Kidney (tissue), 14 donors: ENCODE data around the gene BCAS4. TPM values are rescaled to one million over a fixed set of nuclear protein-coding genes. Genes with fewer than 3 reads are reported as not detected.

Experiments
- DNase-seq, 5 donors: peaks; one replicate each; pipeline ENCODE4 v3.0.0-alpha.2; 2013 to 2020
- FAIRE-seq: peaks from 2 replicates; lab custom pipeline; 2012; peaks lifted over from hg19 to GRCh38; lab: Jason Lieb, UNC
- H3K27ac ChIP-seq, 2 donors: one replicate each; pipeline ENCODE4 v1.7.0; 2013; ENCODE audit warnings: low read depth in 2 of 2, low read length in 2 of 2, inconsistent platforms in 1 of 2
- H3K27me3 ChIP-seq: one replicate; pipeline ENCODE4 v1.7.1; 2013; ENCODE audit warnings: low read length, inconsistent platforms; ENCODE audit not compliant: control insufficient read depth, insufficient read depth
- H3K36me3 ChIP-seq, 3 donors: one replicate each; pipeline versions ENCODE4 v1.7.0 to v1.7.1; 2013; ENCODE audit warnings: low read length in 3 of 3, control low read depth in 1 of 3, inconsistent platforms in 1 of 3; ENCODE audit not compliant: insufficient read depth in 3 of 3, control insufficient read depth in 2 of 3
- H3K4me1 ChIP-seq, 3 donors: one replicate each; pipeline versions ENCODE4 v1.7.0 to v1.7.1; 2013; ENCODE audit warnings: low read length in 3 of 3, inconsistent platforms in 1 of 3, low read depth in 1 of 3; ENCODE audit not compliant: control insufficient read depth in 2 of 3, insufficient read depth in 2 of 3
- H3K4me3 ChIP-seq, 3 donors: one replicate each; pipeline versions ENCODE4 v1.7.0 to v1.8.1; 2013; ENCODE audit warnings: low read length in 3 of 3, control low read depth in 1 of 3, inconsistent platforms in 1 of 3
- H3K9ac ChIP-seq, 3 donors: one replicate each; pipeline versions ENCODE4 v1.7.0 to v1.7.1; 2013; ENCODE audit warnings: low read length in 3 of 3, control low read depth in 1 of 3, inconsistent platforms in 1 of 3
- H3K9me3 ChIP-seq, 3 donors: one replicate each; pipeline versions ENCODE4 v1.7.0 to v1.7.1; 2013; ENCODE audit warnings: low read length in 3 of 3, control low read depth in 1 of 3, inconsistent platforms in 1 of 3; ENCODE audit not compliant: control insufficient read depth in 2 of 3, insufficient read depth in 1 of 3
- intact Hi-C: fragments of 100-400 bp; cut with DNase I; formaldehyde crosslinking; loops from one replicate; pipeline ENCODE4 v1.11.1; 2022
- polyA plus RNA-seq: library from polyadenylated mRNA; stranded (reverse); fragments of 350-450 nt; fragmentation: Illumina TruSeq; extraction: RNeasy Lipid Tissue Mini Kit (QIAGEN cat#74804); gene quantifications from one replicate; pipeline ENCODE4 v1.2.3, GENCODE V29; 2014; ENCODE audit warnings: low read depth, low replicate concordance; ENCODE audit not compliant: insufficient read depth
- total RNA-seq: library from RNA; stranded (reverse); fragmentation: NEBNext Ultra II Directional; extraction: Animal tissue kit (Norgen Biotek cat#: 25700); gene quantifications from one replicate; pipeline ENCODE4 v1.2.1, GENCODE V29; 2021
- TF ChIP-seq, protein P1 (sequence below): IDR thresholded peaks from 3 replicates; pipeline ENCODE4 v1.5.1; 2012; ENCODE audit warnings: mild to moderate bottlenecking, moderate library complexity, borderline replicate concordance; ENCODE audit not compliant: insufficient read depth; ENCODE audit errors: extremely low read depth
- donor health status: control.
- donor health status: control.
- donor health status: control.
- donor health status: control.
- donor health status: control.
- donor health status: DM: yes; HTN: yes; CAD: no.
- donor health status: Normal renal cell carcinoma (clear cell type).

Gene BCAS4
- total and polyA plus RNA-seq, 2 donors from 2014 or later: 10.6 to 17.1 TPM

DNA sequence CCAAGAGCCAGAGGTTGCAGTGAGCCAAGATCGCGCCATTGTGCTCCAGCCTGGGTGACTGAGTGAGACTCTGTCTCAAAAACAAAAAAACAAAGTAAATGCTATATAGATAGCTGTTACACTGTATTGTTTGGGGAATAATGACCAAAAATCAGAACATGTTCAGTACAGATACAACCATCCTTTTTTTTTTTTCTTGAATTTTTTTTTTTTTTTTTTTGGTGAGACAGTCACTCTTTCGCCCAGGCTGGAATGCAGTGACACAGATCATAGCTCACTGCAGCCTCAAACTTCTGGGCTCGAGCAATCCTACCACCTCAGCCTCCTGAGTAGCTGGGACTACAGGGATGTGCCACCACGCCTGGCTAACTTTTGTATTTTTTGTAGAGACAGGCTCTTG lies 63.7 kb downstream of the BCAS4 start:
- H3K27ac ChIP-seq: no peak overlapping the region
- no peaks in the 10 kb centered on the region for H3K36me3 ChIP-seq
- no peak overlapping the region for H3K4me3 ChIP-seq
- no peak overlapping the region for H3K9ac ChIP-seq
- TF ChIP-seq, protein P1, sequence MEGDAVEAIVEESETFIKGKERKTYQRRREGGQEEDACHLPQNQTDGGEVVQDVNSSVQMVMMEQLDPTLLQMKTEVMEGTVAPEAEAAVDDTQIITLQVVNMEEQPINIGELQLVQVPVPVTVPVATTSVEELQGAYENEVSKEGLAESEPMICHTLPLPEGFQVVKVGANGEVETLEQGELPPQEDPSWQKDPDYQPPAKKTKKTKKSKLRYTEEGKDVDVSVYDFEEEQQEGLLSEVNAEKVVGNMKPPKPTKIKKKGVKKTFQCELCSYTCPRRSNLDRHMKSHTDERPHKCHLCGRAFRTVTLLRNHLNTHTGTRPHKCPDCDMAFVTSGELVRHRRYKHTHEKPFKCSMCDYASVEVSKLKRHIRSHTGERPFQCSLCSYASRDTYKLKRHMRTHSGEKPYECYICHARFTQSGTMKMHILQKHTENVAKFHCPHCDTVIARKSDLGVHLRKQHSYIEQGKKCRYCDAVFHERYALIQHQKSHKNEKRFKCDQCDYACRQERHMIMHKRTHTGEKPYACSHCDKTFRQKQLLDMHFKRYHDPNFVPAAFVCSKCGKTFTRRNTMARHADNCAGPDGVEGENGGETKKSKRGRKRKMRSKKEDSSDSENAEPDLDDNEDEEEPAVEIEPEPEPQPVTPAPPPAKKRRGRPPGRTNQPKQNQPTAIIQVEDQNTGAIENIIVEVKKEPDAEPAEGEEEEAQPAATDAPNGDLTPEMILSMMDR: no peak
- peaks cover 0 to 5% (median 0%) of the 10 kb centered on the region in 3 donors for H3K4me1 ChIP-seq
- H3K27me3 ChIP-seq: no peaks in the 10 kb centered on the region
- DNase-seq (no peak), FAIRE-seq (no peak)
- intact Hi-C loops: no loop called here
- no peaks in the 10 kb centered on the region for H3K9me3 ChIP-seq

DNA sequence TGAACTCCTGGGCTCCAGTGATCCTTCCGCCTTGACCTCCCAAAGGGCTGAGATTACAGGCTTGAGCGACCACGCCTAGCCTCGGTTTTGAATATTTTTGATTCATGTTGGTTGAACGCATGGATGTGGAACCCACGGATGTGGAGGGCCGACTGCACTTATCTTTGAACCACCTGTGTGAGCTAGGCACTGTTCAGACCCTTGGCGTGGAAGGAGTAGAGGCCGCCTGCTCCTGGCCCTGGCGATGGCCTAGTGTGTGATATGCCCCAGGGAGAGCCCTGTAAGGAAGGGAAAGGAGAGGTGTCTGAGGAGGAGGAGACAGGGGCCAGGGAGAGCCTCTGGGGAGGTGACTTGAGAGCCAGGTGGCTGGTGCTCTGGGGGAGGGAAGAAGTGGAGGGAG lies 64.3 kb downstream of the BCAS4 start:
- TF ChIP-seq, protein P1: no peak
- FAIRE-seq: no peak
- H3K4me1 ChIP-seq: peaks cover 0 to 5% (median 0%) of the 10 kb centered on the region in 3 donors
- H3K9me3 ChIP-seq: no peaks in the 10 kb centered on the region
- DNase-seq: no peak
- no peak overlapping the region for H3K27ac ChIP-seq
- no peaks in the 10 kb centered on the region for H3K27me3 ChIP-seq
- no peaks in the 10 kb centered on the region for H3K36me3 ChIP-seq
- H3K4me3 ChIP-seq: no peak overlapping the region
- H3K9ac ChIP-seq: no peak overlapping the region
- intact Hi-C loops: no loop called here

DNA sequence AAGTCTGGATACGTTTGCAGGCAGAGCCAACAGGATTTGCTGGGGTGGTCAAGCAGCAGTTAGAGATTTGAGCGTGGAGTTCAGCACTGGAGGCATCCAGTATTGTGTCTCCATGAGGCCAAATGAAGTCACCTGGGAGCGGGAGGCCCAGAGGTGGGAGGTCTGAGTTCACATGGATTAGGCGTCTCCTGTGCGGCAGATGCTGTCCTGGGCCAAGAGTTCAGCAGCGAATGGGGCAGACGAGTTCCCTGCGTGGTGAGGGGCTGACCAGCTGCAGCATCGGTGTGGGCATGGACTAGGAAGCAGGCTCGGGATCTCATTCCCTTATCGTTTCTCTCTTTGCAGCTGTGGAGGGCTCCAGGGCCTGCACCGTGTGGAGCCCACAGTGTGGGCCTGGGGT lies 66.2 kb downstream of the BCAS4 start:
- no peak overlapping the region for H3K9ac ChIP-seq
- no peaks in the 10 kb centered on the region for H3K27me3 ChIP-seq
- DNase-seq: no peak
- no peak for FAIRE-seq
- intact Hi-C loops: loop anchor here (10.0 kb wide), 1 partner anchor 64 kb away; no protein-coding TSS in a partner anchor
- H3K4me1 ChIP-seq: peaks cover 0 to 5% (median 0%) of the 10 kb centered on the region in 3 donors
- TF ChIP-seq, protein P1: no peak
- H3K36me3 ChIP-seq: no peaks in the 10 kb centered on the region
- H3K4me3 ChIP-seq: no peak overlapping the region
- H3K9me3 ChIP-seq: no peaks in the 10 kb centered on the region
- no peak overlapping the region for H3K27ac ChIP-seq

DNA sequence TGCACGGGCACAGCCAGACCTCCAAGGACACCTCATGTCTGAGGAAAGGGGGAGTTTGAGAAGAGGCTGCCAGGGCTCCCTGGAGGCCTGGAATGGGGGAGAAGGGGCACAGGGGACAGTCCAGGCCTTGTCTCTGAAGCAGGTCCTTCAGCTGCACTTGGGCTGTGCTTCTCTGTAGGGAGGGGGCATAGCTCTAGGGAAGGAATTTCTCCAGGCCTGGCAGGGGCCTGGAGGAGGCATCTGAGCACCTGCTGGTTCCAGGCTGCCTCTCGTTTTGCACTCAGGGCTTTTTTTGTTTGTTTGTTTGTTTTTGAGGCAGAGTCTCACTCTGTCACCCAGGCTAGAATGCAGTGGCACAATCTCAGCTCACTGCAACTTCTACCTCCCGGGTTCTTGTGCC lies 67.7 kb downstream of the BCAS4 start:
- H3K9ac ChIP-seq: no peak overlapping the region
- H3K27me3 ChIP-seq: no peaks in the 10 kb centered on the region
- H3K36me3 ChIP-seq: no peaks in the 10 kb centered on the region
- no peak overlapping the region for H3K27ac ChIP-seq
- H3K4me1 ChIP-seq: no peaks in the 10 kb centered on the region
- intact Hi-C loops: loop anchor here (10.0 kb wide), 1 partner anchor 62 kb away; no protein-coding TSS in a partner anchor
- TF ChIP-seq, protein P1: no peak
- DNase-seq (no peak), FAIRE-seq (no peak)
- H3K9me3 ChIP-seq: no peaks in the 10 kb centered on the region
- no peak overlapping the region for H3K4me3 ChIP-seq
